AML-193 (cell line): ENCODE measurements around the gene MEGF6.
A peak's percentile ranks its signal among the peaks of the same experiment; 100 is the strongest.

Experiments used
- DNase-seq, 2 experiments: peaks; one replicate each; lab custom pipeline; 2025; lab: John Stamatoyannopoulos, UW

MEGF6 gene

GRCh38 chr1:3540876-3541275 lies 70.4 kb downstream of the MEGF6 start:
- DNase-seq: no peak

DNA sequence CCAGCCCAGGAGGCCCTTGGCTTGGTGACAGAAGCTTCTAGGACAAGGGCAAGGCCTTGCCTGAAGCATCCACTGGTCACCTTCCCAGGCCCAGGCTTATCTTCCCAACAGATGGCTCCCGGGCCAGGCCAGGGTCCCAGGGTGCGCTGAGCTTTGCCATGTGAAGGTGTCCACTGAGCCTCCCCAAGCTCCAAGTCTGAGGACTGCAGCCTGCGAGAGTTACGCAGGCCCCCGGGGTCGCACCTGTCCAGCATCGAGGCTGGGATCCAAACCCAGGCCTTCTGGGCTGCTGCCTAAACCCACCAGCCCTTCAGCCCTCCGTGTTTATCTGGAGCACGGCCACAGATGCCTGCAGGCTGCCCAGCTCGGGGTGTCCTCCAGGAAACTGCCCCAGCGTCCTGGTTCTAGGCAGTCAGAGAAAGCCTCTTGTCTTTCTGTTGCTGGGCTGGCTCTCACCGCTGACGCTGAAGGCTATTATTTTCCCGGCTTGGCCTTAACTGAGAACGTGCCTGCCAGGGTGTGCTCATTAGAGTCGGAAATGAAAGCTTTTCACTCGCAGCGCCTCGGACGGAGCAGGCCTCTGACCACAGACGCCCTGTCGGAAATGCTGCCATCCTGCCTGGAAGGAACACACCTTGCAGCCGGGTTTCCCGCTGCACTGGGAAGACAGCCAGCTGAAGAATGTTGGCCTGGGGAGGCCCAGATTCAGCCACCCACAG lies 71.4 kb downstream of the MEGF6 start:
- no peak for DNase-seq

- DNase-seq: no peak
These were observed 73.9 kb downstream of the MEGF6 start for GRCh38 chr1:3537359-3537758.

GRCh38 chr1:3536420-3537195 lies 74.7 kb downstream of the MEGF6 start:
- DNase-seq: no peak

DNA sequence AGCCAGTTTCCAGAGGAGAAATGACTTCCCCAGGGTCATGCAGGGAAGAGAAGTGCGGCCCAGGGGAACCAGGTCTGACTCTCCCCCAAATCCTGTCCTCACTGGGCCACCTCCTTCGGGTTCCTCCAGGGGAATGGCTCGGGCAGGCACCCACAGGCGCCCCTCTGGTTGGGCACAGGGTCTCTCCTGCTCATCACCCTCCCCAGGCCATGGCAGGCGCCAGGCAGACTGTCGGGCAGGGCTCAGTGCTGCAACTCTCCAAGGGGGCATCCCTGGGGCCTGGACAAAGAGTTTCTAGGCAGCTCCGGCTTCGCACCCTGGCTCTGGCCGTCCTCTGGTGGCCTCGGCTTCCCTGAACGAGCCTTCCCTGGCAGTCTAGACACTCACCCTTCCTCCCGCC lies 75.6 kb downstream of the MEGF6 start:
- no peak for DNase-seq

GRCh38 chr1:3534803-3535637 lies 76.3 kb downstream of the MEGF6 start:
- no peak for DNase-seq

DNA sequence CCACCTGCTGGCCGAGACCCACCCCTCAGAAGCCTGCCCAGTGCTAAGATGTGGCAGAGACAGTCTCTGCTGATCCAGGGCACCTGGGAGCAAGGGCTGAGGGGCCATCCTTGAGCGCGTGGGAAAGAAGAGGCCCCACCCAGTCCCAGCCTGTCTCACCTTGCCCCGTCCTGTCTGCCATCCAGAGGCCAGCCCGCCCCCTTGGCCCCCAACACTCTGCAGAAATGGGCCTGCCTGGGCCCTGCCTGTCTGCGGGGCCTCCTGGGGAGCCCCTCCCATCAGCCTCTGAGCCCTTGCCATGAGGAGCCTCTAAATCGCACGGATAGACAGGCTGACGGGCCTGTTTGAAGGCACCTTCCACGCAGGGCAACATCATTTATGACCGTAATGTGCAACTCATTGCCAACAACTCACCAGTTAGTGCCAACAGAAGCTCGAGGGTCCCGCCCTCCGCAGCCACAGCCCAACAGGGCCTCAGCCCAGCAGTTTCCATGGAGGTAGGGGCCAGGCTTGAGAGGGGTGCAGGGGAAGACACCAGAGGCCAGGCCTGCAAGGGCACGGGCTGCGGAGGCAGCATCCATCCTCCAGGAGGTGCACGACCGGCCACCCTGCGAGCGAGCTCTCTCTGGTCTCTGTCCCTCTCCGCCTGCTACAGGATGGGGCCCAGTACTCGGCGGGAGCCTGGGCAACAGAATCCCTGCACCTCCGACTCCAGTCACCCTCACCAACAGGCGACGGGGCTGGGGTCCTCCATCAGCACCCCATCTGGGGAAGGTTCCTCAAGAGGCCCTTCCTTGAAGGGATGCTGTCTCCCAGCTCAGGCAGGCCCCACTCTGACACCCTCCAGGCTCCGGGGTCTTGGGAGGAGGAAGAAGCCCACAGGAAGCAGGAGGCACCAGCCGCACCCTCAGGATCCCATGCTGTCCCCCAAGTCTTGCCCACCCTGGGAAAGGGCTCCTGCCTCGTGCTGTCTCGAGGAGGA lies 78.0 kb downstream of the MEGF6 start:
- no peak for DNase-seq

DNA sequence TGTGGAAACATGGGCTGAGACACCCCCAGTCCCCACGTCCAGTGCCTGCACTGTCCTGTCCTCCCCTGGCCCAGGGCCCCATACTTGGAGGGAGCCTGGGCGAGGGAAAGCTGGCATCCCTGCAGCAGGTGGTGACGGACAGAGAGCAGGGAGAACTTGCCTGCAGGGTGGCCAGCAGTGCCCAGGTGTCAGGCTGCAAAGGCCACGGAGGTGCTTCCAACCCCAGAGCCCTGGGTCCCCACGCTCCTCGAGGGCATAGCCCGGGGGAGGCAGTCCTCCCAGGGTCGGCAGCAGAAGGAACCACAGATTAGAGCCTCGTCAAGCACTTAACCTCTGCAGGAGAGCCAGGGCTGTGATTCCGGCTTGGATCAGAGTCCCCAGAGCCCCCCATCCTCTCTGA lies 79.4 kb downstream of the MEGF6 start:
- DNase-seq: no peak

DNA sequence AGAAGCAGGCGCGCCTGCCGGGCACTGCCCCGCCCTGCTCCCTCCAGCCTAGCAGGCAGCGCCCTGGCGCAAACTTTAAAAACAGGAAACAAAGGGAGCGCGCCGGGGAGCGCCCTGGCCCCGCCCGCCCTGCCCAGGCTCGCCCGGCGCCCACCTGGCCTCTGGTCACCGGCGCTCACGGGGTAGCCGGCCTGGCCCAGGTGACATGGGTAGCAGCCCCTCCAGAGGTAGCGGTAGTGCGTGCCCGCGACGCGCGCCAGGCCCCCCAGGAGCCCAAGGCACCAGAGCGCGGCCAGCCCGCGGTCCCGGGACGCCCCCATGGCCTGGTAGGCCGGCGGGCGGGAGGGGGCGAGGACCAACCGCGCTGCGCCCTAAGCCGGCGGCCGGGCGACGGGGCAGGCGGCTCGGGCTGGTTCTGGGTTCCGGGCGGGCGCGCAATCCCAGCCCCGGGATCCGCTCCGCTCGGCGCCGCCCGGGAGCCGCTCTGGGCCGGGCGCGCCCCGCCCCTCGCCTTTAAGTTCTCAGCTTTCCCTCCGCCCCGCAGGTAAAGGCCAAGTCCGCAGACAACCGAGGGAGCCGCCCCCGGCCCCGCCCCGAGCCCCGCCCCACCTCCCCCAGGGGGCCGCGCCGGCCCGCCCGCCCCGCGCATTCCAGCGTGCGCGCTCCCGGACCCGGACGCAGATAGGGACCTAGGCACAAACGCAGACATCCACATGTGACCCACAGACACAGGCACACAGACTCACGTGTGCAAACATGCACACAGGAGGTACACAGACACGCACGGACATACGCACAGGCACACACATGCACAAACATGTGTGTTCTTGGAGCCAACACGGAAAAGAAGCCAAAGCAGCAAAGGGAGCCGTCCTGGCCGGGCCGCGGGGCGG lies 80.1 kb downstream of the MEGF6 start:
- peak; percentile 51 to 67 for DNase-seq

GRCh38 chr1:3530086-3530925 lies 81.0 kb downstream of the MEGF6 start:
- DNase-seq: peak; percentile 10 to 20

DNA sequence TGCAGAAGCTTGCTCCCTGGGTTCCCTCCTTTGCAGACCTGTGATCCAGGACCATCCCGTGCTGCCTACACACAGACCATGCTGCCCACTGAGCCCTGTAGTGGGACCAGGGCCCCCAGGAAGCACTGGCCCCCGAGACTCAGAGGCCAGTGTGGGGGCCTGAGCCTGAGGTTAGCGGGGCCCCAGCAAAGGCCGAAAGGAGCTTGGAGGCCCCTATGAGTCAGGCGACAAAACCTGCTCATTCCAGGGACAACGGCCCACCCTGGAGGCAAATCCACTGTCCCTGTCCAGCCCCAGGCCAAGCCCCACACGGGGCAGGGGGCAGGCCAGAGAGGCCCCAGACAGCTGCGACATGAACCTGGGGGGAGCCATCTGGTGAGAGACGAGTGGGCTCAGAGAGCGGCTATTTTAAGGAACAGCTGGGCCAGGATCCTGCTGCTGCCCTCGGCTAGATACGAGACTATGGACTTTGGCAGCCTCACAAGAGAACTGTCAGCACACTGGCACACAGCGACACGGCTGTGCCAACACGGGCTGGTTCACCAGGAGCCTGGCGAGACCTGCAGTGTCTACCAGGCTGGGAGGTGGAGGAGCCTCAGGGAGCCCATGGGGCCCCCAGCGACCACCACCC lies 82.1 kb downstream of the MEGF6 start:
- DNase-seq: no peak

GRCh38 chr1:3527774-3528173 lies 83.5 kb downstream of the MEGF6 start:
- DNase-seq: no peak

- no peak for DNase-seq
These were observed 85.5 kb downstream of the MEGF6 start for GRCh38 chr1:3525551-3526482.

- DNase-seq: no peak
These were observed 86.6 kb downstream of the MEGF6 start for GRCh38 chr1:3524556-3525203.

DNA sequence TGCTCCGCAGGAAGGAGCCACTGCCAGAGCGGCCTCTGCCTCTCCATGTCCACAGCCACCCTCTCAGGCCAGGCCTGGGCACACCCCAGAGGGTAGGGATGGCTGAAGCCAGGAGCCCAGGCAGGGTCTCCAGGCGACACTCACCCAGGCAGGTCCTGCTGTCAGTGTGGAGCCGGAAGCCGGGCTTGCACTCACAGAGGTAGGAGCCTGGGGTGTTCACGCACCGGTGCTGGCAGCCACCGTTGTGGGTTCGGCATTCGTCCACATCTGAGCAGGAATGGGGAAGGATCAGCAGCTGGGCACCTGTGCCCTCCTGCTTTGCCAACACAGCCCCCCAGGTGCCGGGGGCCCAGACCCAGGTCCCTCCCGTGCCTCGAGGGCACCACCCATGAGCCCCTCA lies 87.3 kb downstream of the MEGF6 start:
- DNase-seq: no peak

DNA sequence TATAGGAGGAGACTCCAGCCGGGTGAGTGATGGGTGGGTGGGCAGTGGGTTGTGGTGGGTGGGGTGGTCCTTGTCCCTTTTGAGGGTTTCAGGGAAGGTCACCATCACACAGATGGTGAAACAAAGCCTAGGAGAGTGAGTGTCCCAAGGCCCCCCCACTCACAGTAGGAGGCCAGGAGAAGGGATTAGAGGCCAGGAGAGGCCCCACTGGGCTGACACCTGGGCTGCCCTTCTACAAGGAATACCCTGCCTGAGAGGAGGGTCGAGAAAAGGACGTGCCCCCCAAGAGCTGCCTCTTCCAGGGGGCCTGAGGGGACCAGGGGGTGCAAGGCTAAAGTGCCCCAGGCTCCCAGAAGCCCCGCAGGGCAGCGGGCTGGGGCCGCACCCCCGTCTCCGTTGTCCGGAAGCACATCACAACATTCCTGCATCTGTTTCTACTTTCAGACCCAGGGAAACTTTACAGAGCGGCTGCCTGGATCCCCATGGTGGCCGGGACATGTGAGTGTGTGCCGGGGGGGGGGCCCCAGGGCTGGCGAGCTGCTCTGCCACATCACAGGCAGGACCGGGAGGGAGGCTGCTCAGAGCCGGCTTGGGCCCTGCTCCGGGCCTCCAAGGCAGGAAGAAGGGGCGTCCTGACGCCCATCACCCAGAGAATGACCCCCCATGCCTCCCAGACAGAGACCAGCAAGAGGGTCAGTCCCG lies 88.6 kb downstream of the MEGF6 start:
- no peak for DNase-seq

GRCh38 chr1:3522112-3522511 lies 89.2 kb downstream of the MEGF6 start:
- no peak for DNase-seq
